NCI-H226 (cell line): ENCODE data around the gene MST1.

Source experiments
- DNase-seq: peaks from one replicate; pipeline ENCODE4 v3.0.0-alpha.2; 2015

The MST1 gene

GRCh38 chr3:49654955-49655556 lies 34.2 kb downstream of the MST1 start:
- DNase-seq, result no peak

DNA sequence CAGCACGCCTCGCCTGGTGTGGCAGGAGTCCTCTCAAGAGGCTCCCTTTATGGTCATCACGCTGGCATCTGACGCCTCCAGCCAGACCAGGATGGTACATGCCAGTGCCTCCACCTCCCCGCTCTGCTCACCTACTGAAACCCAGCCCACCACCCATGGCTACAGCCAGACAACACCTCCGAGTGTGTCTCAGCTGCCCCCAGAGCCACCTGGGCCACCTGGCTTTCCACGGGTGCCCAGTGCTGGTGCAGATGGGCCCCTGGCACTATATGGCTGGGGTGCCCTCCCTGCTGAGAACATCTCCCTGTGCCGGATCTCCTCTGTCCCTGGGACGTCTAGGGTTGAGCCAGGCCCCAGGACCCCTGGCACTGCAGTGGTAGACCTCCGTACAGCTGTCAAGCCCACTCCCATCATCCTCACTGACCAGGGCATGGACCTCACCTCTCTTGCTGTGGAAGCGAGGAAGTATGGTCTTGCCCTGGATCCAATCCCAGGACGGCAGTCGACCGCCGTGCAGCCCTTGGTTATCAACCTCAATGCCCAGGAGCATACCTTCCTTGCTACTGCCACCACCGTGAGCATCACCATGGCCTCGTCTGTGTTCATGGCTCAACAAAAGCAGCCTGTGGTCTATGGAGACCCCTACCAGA lies 35.0 kb downstream of the MST1 start:
- no peak for DNase-seq

DNA sequence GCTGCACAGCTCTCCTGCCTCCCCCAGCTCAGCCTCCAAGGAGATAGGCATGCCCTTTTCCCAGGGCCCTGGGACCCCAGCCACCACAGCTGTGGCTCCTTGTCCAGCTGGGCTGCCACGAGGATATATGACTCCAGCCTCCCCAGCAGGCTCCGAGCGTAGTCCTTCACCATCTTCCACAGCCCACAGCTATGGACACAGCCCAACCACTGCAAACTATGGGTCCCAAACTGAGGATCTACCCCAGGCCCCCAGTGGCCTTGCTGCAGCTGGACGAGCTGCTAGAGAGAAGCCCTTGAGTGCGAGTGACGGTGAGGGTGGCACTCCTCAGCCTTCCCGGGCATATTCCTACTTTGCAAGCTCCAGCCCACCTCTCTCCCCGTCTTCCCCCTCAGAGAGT lies 35.7 kb downstream of the MST1 start:
- DNase-seq, result no peak

GRCh38 chr3:49652903-49653415 lies 36.3 kb downstream of the MST1 start:
- no peak for DNase-seq

DNA sequence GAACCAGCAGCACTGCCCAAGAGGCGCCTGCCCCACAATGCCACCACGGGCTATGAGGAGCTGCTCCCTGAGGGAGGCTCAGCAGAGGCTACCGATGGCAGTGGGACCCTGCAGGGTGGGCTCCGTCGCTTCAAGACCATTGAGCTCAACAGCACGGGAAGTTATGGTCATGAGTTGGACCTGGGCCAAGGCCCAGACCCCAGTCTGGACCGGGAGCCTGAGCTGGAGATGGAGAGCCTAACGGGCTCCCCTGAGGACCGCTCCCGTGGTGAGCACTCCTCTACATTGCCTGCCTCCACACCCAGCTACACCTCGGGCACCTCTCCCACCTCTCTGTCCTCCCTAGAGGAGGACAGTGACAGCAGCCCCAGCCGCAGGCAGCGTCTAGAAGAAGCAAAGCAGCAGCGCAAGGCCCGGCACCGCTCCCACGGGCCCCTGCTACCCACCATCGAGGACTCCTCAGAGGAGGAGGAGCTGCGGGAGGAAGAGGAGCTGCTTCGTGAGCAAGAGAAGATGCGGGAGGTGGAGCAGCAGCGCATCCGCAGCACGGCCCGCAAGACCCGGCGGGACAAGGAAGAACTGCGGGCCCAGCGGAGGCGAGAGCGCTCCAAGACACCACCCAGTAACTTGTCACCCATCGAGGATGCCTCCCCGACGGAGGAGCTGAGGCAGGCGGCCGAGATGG lies 36.9 kb downstream of the MST1 start:
- no peak for DNase-seq

- no peak for DNase-seq
These were observed 38.6 kb downstream of the MST1 start for GRCh38 chr3:49650637-49651036.

- no peak for DNase-seq
These were observed 39.1 kb downstream of the MST1 start for GRCh38 chr3:49650177-49650576.

DNA sequence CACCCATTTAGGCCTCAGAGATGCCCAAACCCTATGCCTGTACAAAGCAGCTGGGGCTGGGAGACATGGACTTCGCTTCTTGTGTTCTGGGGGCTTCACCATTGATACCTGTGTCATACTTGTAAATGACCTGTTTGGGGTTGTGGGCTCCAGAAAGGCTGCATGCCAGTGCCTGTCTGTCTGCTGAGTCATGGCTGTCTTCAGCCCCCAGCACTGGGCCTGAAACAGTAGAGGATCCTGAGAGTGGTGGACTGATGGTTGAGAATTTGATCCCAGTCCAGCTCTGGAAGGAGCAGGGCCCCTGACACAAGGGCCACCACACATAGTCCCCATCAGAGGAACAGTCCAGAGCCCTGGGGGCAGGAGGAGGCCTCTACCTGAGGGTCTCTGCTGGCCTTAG lies 39.7 kb downstream of the MST1 start:
- DNase-seq, result no peak

DNA sequence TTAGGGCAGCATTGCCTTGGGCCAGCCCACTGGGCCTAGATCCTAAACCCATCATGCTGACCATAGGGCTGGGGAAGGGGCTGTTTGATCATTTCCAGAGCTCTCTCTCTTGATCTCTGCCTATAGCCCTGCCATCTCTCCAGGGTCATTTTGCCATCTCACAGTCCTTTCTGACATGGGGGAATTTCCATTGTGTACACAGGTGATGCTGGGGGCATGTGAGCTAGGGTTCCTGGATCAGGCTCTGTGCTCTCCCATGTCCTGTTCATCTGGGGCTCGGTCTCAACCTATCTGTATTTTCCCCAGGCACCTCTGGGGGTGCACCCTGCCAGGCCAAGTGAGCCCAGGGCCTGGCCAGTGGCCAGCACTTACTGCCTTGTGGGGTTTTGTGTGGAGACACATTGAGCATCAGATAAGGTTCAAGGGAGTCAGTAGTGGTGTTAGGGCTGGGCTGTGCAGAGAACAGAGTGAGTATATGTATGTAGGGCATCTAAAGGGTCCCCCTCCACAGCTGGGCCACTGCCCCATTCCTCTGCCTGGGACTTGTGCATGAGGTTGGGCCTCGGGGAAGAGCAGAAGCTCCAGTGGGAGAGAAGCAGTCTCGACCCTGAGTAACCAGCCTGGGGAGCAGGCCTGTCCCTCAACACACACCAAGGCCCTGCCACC lies 40.8 kb downstream of the MST1 start:
- DNase-seq, result no peak

- DNase-seq, result no peak
These were observed 41.5 kb downstream of the MST1 start for GRCh38 chr3:49647741-49648140.

DNA sequence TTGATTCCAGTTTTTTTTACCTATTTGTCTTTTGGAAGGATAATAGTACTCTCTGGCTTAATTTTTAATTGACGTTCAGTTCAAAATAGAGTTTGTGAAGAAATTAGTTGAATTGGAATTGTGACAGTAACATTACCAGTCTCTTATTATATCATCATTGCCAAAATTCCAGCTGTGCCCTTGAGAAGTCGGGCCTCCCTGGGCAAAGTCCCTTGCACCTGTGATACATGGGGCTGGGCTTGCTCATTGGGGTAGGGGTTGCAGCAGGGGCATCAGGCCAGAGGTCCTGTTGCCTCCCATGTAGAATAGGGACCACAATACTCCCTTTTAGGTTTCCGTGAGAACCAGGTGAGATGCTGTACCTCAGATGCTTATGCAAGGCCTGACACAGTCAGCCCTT lies 43.0 kb downstream of the MST1 start:
- DNase-seq, result no peak

GRCh38 chr3:49644684-49645083 lies 44.6 kb downstream of the MST1 start:
- no peak for DNase-seq

GRCh38 chr3:49642708-49643145 lies 46.5 kb downstream of the MST1 start:
- DNase-seq, result no peak

GRCh38 chr3:49641921-49642707 lies 47.2 kb downstream of the MST1 start:
- no peak for DNase-seq

DNA sequence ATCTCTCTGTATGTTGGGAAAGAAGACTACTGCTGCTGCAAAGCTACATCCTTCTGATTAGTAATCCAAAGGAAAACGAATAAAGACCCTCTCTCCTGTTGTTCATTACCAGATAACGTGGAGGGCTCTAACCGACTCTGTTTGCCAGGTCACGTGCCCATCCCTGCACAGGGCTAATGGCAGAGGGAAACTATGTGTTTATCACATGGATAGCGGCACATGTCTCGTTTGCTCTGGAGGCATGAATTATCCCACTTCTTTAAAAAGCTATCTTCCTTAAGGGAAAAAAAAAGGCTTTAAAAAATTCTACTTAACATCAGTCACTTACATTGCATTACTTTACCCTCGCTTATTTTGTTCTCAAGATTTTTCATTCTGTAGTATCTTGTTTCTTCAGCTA lies 48.0 kb downstream of the MST1 start:
- no peak for DNase-seq

DNA sequence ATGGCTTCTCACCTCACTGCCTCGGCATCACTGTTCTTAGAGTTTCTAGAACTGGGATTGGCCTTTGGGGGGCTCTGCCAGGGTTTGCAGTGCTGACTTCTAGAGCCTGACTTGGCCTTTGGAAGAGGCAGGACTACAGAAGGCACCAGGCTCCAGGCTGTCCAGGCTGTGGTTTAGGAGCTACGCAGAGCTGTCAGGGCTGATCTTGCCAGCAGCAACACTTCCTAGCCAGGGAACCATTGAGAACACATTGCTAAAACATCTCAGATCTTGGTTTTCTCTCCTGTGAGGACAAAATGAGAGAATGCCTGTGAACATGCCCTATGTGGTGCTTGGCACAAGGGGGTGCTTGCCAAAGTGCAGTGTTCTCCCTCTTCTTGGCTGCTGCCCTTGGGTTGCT lies 49.7 kb downstream of the MST1 start:
- no peak for DNase-seq

- peak; percentile 76 for DNase-seq
These were observed 50.8 kb downstream of the MST1 start for GRCh38 chr3:49638445-49638844.

DNA sequence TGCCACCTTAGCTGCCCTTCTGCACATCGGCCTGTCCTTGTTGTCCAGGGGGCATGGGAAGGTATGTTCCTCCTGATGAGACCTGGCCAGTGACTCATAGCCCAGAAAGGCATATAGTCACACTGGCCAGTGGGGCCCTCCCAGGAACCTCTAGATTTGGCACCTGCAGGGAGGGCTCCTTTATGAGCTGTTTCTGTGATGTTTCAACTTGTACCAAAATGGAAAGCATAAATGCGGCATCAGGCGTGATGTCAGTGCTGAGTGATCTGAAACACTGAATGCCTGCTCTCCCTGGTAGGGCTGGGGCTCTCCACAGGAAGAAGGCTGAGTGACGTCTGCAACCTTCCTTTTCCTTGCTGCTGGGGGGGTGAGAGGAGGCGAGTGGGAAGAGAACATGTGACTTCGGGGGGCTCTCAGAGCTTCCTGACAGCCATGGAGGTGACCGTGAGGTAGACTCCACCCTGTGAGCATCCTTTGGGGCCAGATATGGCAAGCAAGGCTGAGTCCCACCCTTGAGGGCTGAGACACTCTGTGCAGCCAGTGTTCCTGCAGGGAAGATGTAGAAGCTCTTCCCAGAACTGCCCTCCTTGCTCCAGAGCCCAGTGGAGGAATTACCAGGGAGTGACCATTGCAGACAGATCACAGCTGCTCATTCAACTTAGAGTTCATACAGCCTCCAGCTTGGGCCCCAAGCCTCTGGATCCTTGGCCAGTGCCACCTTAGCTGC lies 52.2 kb downstream of the MST1 start:
- no peak for DNase-seq

DNA sequence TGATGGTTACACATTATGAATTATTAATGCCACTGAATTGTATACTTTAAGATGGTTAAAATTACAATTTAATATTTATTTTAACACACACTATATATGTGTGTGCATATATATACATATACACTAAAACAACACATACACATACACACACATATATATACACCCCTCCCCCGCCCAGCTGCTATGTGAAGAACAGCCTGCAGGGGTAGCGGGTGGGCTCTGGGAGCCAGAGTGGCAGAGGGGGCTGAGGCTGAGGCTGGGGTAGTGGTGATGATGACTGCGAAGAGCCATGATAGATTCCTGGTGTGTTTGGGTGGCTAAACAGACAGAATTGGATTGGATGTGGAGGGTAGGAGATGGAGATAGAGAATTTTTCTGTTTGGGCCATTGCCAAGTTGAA lies 54.5 kb downstream of the MST1 start:
- DNase-seq, result no peak
